ENCODE data around the gene TRIO.
"Not testable (repeated sequence)": the region's sequence is repeated elsewhere in the genome, so short reads cannot be mapped to it uniquely, and the experiment has no call there.

Gene TRIO

GRCh38 chr5:14424011-14424685 lies 281.0 kb downstream of the TRIO start:
- DNase-seq: no peak

GRCh38 chr5:14425559-14425958 lies 282.4 kb downstream of the TRIO start:
- DNase-seq: no peak

DNA sequence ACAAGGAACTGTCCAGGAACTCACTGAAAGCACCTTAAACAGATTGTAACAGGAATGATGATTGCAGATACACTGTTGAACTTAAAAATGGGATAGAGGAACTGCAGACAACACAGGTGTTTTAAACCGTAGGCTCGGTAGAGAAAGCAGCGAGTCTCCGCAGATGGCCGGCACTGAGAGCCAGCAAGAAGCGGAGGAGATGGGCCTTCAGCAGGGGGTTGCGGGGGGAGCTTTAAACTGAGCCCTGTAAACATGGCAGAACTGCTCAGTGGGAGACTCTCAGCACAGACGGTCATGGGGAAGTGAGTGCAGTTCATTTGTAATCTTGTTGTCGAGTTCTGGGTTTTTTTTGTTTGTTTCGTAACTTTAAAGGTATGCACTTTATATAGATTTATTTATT lies 283.4 kb downstream of the TRIO start:
- no peak for DNase-seq

DNA sequence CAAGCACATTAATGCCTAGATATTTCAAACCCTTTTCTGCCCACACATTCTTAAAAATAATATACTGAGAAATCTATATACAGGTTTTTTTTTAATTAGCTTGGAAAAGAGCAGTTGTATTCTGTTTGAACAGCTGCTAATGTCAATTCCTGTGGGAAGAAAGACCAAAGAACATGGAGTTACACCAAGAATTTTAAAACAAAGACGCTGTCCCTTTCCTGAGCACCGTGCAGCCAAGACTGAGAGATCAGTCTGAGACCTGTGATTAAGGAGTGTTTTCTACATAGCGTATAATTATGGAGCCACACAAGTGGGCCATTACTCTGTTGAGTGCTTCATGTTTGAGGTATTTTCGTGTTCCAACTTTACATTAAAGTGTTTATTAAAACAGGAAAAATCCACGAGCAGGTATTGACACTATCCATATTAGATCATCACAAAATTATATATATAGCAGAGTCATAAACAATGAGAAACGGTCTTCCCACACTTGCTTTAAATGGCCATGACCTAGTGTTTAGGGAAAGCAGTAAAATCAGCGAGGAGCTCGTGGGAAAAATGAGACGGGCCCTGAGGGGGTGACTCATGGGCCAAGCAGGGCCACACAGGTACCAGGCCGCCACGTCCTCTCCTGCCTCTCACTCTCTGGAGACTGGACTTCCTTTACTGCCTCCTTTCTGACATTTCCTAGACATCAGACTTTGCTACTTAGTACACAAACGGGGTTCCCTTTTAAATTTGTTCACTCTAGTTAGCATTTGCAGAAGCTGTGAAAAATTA lies 285.4 kb downstream of the TRIO start:
- no peak for DNase-seq

DNA sequence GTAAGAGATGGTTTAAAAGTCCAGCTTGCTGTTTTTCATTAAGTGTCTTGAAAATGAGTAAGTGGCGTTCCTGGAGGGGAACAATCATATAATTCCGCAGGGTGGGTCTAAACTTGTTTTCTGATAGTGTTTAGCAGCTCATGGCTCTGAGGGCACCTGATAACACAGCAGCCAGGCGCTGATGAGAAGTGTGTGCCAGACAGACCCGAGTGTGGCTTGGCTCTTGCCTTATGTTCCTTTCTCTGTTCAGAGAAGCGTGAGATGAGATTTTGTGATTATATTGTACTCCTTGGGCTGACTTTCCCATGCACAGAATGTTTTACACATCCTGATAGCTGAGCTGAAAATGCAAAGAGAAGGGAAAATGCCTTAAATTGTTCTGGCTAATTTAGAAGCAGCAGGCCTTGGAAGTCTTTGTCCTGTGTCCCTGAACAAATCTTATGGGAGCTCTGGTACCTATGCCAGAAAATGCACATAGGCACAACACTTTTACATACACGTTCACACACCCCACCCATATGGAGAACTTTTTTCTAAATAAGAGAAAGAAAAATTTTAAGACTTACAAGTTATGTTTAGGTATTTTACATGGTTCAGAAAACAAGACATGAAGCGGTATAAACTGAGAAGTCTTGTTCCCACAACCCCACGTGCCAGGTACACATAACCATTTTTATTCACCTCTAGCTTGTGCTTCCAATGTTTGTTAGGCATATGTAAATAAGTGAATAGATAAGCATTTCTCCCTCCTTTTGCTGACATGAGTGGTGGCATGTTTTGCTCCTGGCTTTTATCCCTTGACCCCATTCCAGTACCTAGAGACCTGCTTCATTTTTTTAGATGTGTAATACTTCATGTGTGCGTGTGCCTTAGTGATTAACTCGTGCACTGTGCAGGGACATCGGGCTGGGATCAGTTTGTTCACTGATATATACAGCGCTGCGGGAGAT lies 286.2 kb downstream of the TRIO start:
- DNase-seq: no peak

DNA sequence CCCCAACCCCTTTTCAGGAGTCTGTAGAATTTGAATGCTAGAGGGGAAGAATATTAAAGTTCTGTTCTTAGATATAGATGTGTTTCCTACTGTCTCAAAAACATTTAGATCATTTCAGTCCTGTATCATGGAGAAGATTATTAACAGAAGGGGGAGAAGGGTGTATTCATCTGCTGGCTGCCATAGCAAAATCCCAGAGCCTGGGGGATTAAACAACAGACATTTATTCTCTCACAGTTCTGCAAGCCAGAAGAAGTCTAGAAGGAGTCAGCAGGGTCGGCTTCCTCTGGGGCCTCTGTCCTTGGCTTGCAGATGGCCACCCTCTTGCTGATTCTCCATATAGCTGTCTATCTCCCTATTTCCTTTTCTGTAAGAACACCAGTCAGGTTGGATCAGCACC lies 288.4 kb downstream of the TRIO start:
- DNase-seq: no peak

DNA sequence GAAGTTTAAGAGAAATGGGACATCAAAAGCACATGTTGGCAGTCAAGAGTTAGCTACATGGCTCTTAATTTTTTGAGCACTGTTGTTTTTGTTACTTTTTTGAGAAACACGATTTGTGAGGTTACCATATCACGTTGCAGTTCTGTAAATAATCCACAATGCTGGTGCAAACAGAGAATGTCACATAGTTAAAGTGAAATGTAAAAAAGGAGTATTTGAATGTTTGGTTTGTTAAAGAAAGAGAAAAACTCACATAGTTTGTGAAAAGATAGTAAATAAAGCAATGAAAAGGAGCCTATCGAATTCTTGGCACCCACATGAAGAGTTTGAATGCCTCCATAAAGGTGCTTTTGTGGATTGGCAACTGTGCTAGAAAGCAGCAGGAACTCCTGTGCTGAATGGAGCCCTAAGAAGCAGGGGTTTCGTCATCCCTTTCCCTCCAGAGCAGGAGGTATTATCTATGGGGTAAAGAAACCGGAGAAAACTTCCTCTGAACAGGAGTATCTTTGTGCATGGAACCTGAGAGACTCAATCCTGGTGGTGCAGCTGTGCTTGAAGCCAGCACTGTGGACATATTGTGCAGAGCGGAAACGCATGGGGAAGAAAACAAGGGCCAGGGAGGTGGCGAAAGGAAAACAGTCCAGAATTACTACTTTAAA lies 289.9 kb downstream of the TRIO start:
- no peak for DNase-seq

DNA sequence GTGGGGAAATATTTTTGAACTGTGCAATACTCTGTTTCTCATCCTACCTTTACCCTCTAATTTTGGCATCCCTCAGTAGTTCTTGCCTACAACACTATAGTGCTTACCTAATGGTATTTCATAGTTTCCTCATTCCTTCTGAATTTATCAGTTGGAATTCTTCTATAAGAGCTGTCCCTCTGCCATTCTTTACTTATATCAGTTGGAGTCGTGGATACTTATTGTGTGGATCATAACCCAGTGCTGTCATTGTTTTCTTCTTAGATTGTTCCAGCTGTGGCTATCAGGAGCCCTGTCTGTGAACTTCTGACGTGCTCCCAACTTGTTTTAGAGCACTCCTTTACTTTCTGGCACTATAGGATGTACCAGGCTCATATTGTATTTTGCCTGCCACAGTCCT lies 292.3 kb downstream of the TRIO start:
- DNase-seq: no peak

DNA sequence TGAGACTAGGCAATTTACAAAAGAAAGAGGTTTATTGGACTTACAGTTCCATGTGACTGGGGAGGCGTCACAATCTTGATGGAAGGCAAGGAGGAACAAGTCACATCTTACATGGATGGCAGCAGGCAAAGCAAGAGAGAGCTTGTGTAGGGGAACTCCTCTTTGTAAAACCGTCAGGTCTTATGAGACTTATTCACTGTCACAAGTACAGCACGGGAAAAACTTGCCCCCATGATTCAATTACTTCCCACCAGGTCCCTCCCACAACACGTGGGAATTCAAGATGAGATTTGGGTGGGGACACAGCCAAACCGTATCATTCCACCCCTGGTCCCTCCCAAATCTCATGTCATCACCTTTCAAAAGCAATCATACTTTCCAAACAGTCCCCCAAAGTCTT lies 293.0 kb downstream of the TRIO start:
- not testable (repeated sequence) for DNase-seq

GRCh38 chr5:14436801-14437542 lies 293.8 kb downstream of the TRIO start:
- no peak for DNase-seq

GRCh38 chr5:14438195-14438606 lies 295.1 kb downstream of the TRIO start:
- peak; percentile 7 for DNase-seq

DNA sequence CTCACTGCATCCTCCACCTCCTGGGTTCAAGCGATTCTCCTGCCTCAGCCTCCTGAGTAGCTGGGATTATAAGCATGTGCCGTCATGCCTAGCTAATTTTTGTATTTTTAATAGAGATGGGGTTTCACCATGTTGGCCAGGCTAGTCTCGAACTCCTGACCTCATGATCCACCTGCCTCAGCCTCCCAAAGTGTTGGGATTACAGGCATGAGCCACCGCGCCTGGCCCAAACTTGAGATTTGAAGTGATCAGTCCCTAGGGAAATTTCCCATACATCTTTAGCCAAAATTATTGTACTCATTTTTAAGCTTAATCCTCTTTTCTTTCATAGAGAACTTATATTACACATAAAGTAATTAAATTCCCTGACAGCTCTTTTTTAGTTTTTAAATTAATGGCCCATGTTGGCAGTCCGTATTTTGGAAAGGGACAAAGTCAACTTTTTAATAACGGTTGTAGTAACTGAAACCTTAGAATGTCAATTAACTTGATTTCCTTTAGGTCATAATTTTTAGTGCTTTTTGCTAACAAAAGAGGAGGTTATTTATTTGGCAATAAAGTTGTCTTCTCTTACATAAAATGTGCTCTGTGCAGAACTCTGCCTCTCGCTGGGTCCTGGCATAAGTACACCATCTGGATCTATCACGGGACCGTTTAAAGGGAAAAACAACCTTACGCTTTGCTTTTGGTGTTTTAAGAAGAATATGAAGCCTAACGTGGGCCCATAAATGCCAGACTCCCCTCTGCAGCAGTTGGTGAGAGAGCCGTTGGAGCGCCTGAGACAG lies 296.1 kb downstream of the TRIO start:
- no peak for DNase-seq

GRCh38 chr5:14440223-14440581 lies 297.1 kb downstream of the TRIO start:
- no peak for DNase-seq

GRCh38 chr5:14440582-14441431 lies 297.7 kb downstream of the TRIO start:
- no peak for DNase-seq

GRCh38 chr5:14441641-14442040 lies 298.5 kb downstream of the TRIO start:
- no peak for DNase-seq

- no peak for DNase-seq
These were observed 299.4 kb downstream of the TRIO start for GRCh38 chr5:14442536-14442935.

DNA sequence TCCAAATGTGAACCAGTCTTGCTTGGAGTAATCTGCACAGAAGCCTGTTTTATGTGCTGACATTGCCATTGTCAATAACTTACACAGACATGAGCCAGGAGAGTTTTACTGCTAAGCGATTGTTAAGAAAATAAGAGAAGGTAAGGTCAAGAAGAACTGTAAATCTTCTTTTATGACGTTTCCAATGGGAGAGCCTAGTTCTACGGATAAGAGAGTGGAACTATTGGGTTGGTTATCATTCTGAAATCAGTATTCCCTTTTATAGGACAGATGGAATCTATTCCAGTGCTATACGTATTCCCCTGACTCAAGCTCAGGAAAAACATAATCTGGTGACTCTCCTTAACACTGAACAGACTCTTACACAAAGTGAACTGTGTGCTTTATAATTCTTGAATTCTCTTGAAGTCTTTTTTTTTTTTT lies 300.5 kb downstream of the TRIO start:
- DNase-seq: no peak

- no peak for DNase-seq
These were observed 301.0 kb downstream of the TRIO start for GRCh38 chr5:14444161-14444560.

- no peak for DNase-seq
These were observed 301.9 kb downstream of the TRIO start for GRCh38 chr5:14445013-14445412.

DNA sequence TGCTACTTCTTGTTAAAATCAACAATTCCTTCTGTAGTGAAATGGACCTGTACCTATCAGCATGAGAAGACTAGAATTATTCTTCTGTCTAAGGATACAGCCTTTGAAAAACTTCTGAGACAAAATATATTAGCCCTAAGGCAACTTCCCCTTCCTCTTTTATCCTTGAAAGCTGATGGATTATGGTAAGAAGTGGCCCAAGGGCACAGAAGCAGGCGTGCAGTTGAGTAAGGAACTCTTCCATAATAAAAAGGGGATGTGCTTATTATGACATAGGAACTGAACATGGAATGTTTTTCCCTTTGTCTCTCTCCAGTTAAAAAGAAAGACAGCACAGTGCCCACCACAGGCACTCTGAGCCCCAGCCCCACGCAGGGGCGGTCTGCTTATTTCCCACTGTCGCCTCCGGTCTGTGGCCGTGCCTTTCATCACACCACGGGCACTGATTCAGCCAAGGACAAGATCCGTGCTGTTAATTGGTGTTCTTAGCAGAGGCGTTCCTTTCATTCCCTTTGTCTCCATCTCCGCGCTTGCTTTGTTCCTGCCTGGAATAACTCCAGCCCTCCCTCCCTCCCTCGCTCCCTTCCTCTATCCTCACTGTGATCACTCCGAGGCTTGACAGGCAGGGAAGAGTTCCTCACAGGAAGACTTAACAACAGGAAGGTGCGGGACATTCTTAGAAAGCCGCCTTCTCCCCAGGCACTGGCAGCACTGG lies 302.6 kb downstream of the TRIO start:
- DNase-seq: no peak
